PC-3 (cell line): ENCODE data around the gene MT1A. TPM values are rescaled to one million over a fixed set of nuclear protein-coding genes. Genes with fewer than 3 reads are reported as not detected.

ENCODE experiments used
- ATAC-seq: fragments of 200-7000 bp; cut with Tn5 transposase; 2 replicates; pipeline ENCODE4 v1.9.1; 2020; ENCODE audit warnings: mild to moderate bottlenecking, moderate library complexity
- BruUV-seq: library from RNA; stranded (reverse); fragments of 400-500 nt; replicated peaks from 2 replicates; lab custom pipeline; 2021; lab: Mats Ljungman, UMichigan
- CTCF ChIA-PET: fragments of 300-600 bp; sonication (Branson Sonifier 250); formaldehyde crosslinking; loops from one replicate; lab custom pipeline; 2022; ENCODE audit warnings: antibody characterized with exemption; lab: Charles Lee
- POLR2A ChIA-PET: fragments of 300-600 bp; sonication (Branson Sonifier 250); formaldehyde crosslinking; loops from one replicate; lab custom pipeline; 2022; ENCODE audit warnings: antibody characterized with exemption; ENCODE audit not compliant: unreplicated experiment; lab: Charles Lee
- DNase-seq: peaks from one replicate; pipeline ENCODE4 v3.0.0-alpha.2; 2015
- H2AFZ ChIP-seq: fragments of 300-600 bp; sonication (generic); 2 replicates; pipeline ENCODE4 v1.6.0; 2016; ENCODE audit warnings: antibody characterized with exemption, low read length
- H3F3A ChIP-seq: fragments of 300-600 bp; sonication (generic); one replicate; pipeline ENCODE4 v1.6.0; 2017; ENCODE audit warnings: antibody characterized with exemption, low read length, control low read depth, mild to moderate bottlenecking; ENCODE audit not compliant: unreplicated experiment
- H3K27ac ChIP-seq: fragments of 300-600 bp; sonication (generic); 2 replicates; pipeline ENCODE4 v1.5.1; 2016; ENCODE audit warnings: mild to moderate bottlenecking, low read length
- H3K27me3 ChIP-seq: fragments of 300-600 bp; sonication (generic); 2 replicates; pipeline ENCODE4 v1.6.1; 2016; ENCODE audit warnings: low read length, mixed read lengths
- H3K36me3 ChIP-seq: fragments of 300-600 bp; sonication (generic); 2 replicates; pipeline ENCODE4 v1.6.1; 2016; ENCODE audit warnings: low read depth, mixed run types, low read length, mixed read lengths
- H3K4me1 ChIP-seq: fragments of 300-600 bp; sonication (generic); 2 replicates; pipeline ENCODE4 v1.5.1; 2016; ENCODE audit warnings: low read length; ENCODE audit not compliant: insufficient read depth
- H3K4me2 ChIP-seq: fragments of 300-600 bp; sonication (generic); 2 replicates; pipeline ENCODE4 v1.6.0; 2016; ENCODE audit warnings: low read length
- H3K4me3 ChIP-seq: fragments of 300-600 bp; sonication (generic); 2 replicates; pipeline ENCODE4 v1.5.1; 2016; ENCODE audit warnings: mild to moderate bottlenecking, low read length, mixed read lengths
- H3K79me2 ChIP-seq: fragments of 300-600 bp; sonication (generic); 2 replicates; pipeline ENCODE4 v1.6.1; 2017; ENCODE audit warnings: low read length, mixed read lengths
- H3K9ac ChIP-seq: fragments of 300-600 bp; sonication (generic); 2 replicates; pipeline ENCODE4 v1.6.0; 2016; ENCODE audit warnings: mild to moderate bottlenecking, low read length
- H3K9me2 ChIP-seq: fragments of 300-600 bp; sonication (generic); replicated peaks from 2 replicates; pipeline ENCODE4 v1.6.1; 2016; ENCODE audit warnings: mixed run types, low read length, mixed read lengths
- H3K9me3 ChIP-seq: fragments of 300-600 bp; sonication (generic); 2 replicates; pipeline ENCODE4 v1.6.1; 2016; ENCODE audit warnings: low read length, mixed read lengths
- H4K20me1 ChIP-seq: fragments of 300-600 bp; sonication (generic); 2 replicates; pipeline ENCODE4 v1.6.1; 2016; ENCODE audit warnings: low read length, mixed read lengths
- CTCF ChIP-seq: fragments of 300-600 bp; sonication (generic); conservative IDR thresholded peaks from 2 replicates; pipeline ENCODE4 v1.5.1; 2017; ENCODE audit warnings: antibody characterized with exemption, low read depth, mild to moderate bottlenecking, low read length
- EZH2 ChIP-seq: fragments of 300-600 bp; sonication (generic); IDR thresholded peaks from one replicate; pipeline ENCODE4 v1.6.1; 2017; ENCODE audit warnings: antibody characterized with exemption, mild to moderate bottlenecking, low read length; ENCODE audit not compliant: unreplicated experiment
- EZH2phosphoT487 ChIP-seq: fragments of 300-600 bp; sonication (generic); IDR thresholded peaks from 2 replicates; pipeline ENCODE4 v1.6.1; 2018; ENCODE audit warnings: mild to moderate bottlenecking, antibody characterized with exemption, low read length, borderline replicate concordance
- intact Hi-C: fragments of 100-400 bp; cut with micrococcal nuclease; formaldehyde crosslinking; loops from 2 replicates; pipeline ENCODE4 v1.9.0; 2023
- total RNA-seq: library from RNA; depleted of rRNA; stranded (reverse); fragments of >200 nt; gene quantifications from 2 replicates; pipeline ENCODE4 v1.2.3, GENCODE V29; 2014

Gene MT1A
- total RNA-seq, 1 experiment from 2014 or later: not detected

- peak; percentile 39 for ATAC-seq
- no peaks in the 10 kb centered on the region for H3F3A ChIP-seq
- intact Hi-C loops: loop anchor here (5.0 kb wide), 1 partner anchor 73 kb away; the partner anchor contains the start of gene MT2A
Measured at GRCh38 chr16:56679818-56680217, 41.4 kb downstream of the MT1A start.

GRCh38 chr16:56681939-56682702 lies 43.7 kb downstream of the MT1A start, which contains the start of gene MT1X:
MT1X (plus strand) TSS chr16:56682470; CDS start chr16:56682541, 71 bp downstream.
- peak within 1 kb of the TSS; percentile 77 for H3K4me3 ChIP-seq
- DNase-seq: peak; percentile 89
- ATAC-seq: peak; percentile 94
- H3K27me3 ChIP-seq: no peaks in the 10 kb centered on the region
- no peaks in the 10 kb centered on the region for H3K36me3 ChIP-seq
- BruUV-seq: TSS peak; percentile 42
- peak within 1 kb of the TSS; percentile 66 for H2AFZ ChIP-seq
- no peaks in the 10 kb centered on the region for H3F3A ChIP-seq
- no peaks in the 10 kb centered on the region for H3K9me2 ChIP-seq
- H3K27ac ChIP-seq: peak within 1 kb of the TSS; percentile 10; the same call in 1 of the 2 replicates
- H3K79me2 ChIP-seq: peaks cover 8% of the 10 kb centered on the region; the same call in 1 of the 2 replicates
- no peaks in the 10 kb centered on the region for H3K9me3 ChIP-seq
- POLR2A ChIA-PET: interaction anchor here (0.6 kb wide), 1 partner anchor 72 kb away, joined by 3 read pairs; no protein-coding TSS in a partner anchor
- TF ChIP-seq EZH2phosphoT487 (no peak), CTCF (no peak), EZH2 (no peak)
- CTCF ChIA-PET: no interaction called here
- peaks cover 29% of the 10 kb centered on the region for H3K4me1 ChIP-seq
- H3K4me2 ChIP-seq: peak within 1 kb of the TSS; percentile 94
- peak within 1 kb of the TSS; percentile 72 for H3K9ac ChIP-seq
- intact Hi-C loops: loop anchor here (5.0 kb wide), 1 partner anchor 75 kb away; the partner anchor contains the start of gene MT2A
- H4K20me1 ChIP-seq: no peaks in the 10 kb centered on the region

More at GRCh38 chr16:56679818-56680217, 41.4 kb downstream of the MT1A start:
- Histone ChIP-seq H3K27me3 (no peaks in the 10 kb centered on the region), H3K36me3 (no peaks in the 10 kb centered on the region), H3K4me1 (peaks cover 29% of the 10 kb centered on the region), H3K4me2 (no peak overlapping the region), H3K9me3 (no peaks in the 10 kb centered on the region), H3K9me2 (no peaks in the 10 kb centered on the region), H4K20me1 (no peaks in the 10 kb centered on the region), H3K27ac (no peak overlapping the region), H3K79me2 (peaks cover 8% of the 10 kb centered on the region; the same call in 1 of the 2 replicates), H3K9ac (no peak overlapping the region), H3K4me3 (no peak overlapping the region), H2AFZ (no peak overlapping the region)
- no TSS peak for BruUV-seq
- POLR2A ChIA-PET: interaction anchor here (0.9 kb wide), 1 partner anchor 73 kb away, joined by 3 read pairs; no protein-coding TSS in a partner anchor
- peak; percentile 70 for DNase-seq
- CTCF ChIA-PET: no interaction called here
- TF ChIP-seq EZH2 (no peak), CTCF (no peak), EZH2phosphoT487 (no peak)
